C4-2B (cell line): ENCODE measurements around the gene CENPP.

Experiments used
- CTCF ChIP-seq: fragments of 450-650 bp; conservative IDR thresholded peaks from 2 replicates; pipeline ENCODE4 v1.5.1; 2017; ENCODE audit warnings: mild to moderate bottlenecking
- ZFX ChIP-seq: fragments of 450-650 bp; IDR thresholded peaks from 2 replicates; pipeline ENCODE4 v1.6.1; 2017

- TF ChIP-seq CTCF (no peak), ZFX (no peak)
These were observed 281.3 kb downstream of the CENPP start for GRCh38 chr9:92607088-92607487.
